HepG2 (cell line): ENCODE measurements around the gene TYMP. TPM values are rescaled to one million over a fixed set of nuclear protein-coding genes. Genes with fewer than 3 reads are reported as not detected.
A peak's percentile ranks its signal among the peaks of the same experiment; 100 is the strongest.

ENCODE experiments used
- DMAP1 ChIP-seq: IDR thresholded peaks from 2 replicates; pipeline ENCODE4 v1.6.1; 2016
- DRAP1 ChIP-seq: IDR thresholded peaks from 2 replicates; pipeline ENCODE4 v1.6.1; 2016; ENCODE audit warnings: missing genetic modification reagents, missing compliant biosample characterization
- FOXA3 ChIP-seq: IDR thresholded peaks from 2 replicates; pipeline ENCODE4 v1.6.1; 2016; ENCODE audit warnings: missing genetic modification reagents, missing compliant biosample characterization
- FOXO4 ChIP-seq: sonication (generic); formaldehyde crosslinking; conservative IDR thresholded peaks from 2 replicates; pipeline ENCODE4 v1.8.1; 2023; ENCODE audit warnings: missing genetic modification reagents
- GATAD1 ChIP-seq: IDR thresholded peaks from 2 replicates; pipeline ENCODE4 v1.6.1; 2016; ENCODE audit warnings: missing genetic modification reagents, missing compliant biosample characterization
- GTF3A ChIP-seq: sonication (generic); formaldehyde crosslinking; conservative IDR thresholded peaks from 2 replicates; pipeline ENCODE4 v1.4.0; 2020; ENCODE audit warnings: mild to moderate bottlenecking, missing genetic modification reagents
- HNF1A ChIP-seq, 2 experiments: sonication (generic) in 1 of 2; formaldehyde crosslinking in 1 of 2; IDR thresholded peaks; 2 replicates each; pipeline versions ENCODE4 v1.4.0 to v1.6.1; 2016 to 2020; ENCODE audit warnings: borderline replicate concordance in 1 of 2, low read depth in 1 of 2, mild to moderate bottlenecking in 1 of 2, missing genetic modification reagents in 1 of 2
- MEIS1 ChIP-seq: sonication (generic); formaldehyde crosslinking; IDR thresholded peaks from 2 replicates; pipeline ENCODE4 v1.9.0; 2021; ENCODE audit warnings: mild to moderate bottlenecking, missing genetic modification reagents, moderate library complexity, borderline replicate concordance
- NR2F1 ChIP-seq, 2 experiments: fragments of 450-650 bp in 1 of 2; formaldehyde crosslinking in 1 of 2; IDR thresholded peaks; 2 replicates each; pipeline versions ENCODE4 v1.5.0 to v1.6.1; 2016 to 2020; ENCODE audit warnings: mild to moderate bottlenecking in 1 of 2, missing compliant biosample characterization in 1 of 2, missing genetic modification reagents in 1 of 2, moderate library complexity in 1 of 2
- RXRB ChIP-seq: IDR thresholded peaks from 2 replicates; pipeline ENCODE4 v1.6.1; 2016; ENCODE audit warnings: borderline replicate concordance, missing genetic modification reagents, missing compliant biosample characterization
- TEAD3 ChIP-seq: optimal IDR thresholded peaks from 2 replicates; pipeline ENCODE3; 2016; ENCODE audit warnings: borderline replicate concordance
- ZFP90 ChIP-seq: sonication (generic); formaldehyde crosslinking; IDR thresholded peaks from 2 replicates; pipeline ENCODE4 v1.8.0; 2022; ENCODE audit warnings: missing genetic modification reagents, mild to moderate bottlenecking, inconsistent platforms, borderline replicate concordance
- ZNF136 ChIP-seq: sonication (generic); formaldehyde crosslinking; IDR thresholded peaks from 2 replicates; pipeline ENCODE4 v1.8.1; 2022; ENCODE audit warnings: low read depth, mild to moderate bottlenecking, moderate library complexity, missing genetic modification reagents
- ZNF251 ChIP-seq: sonication (generic); formaldehyde crosslinking; IDR thresholded peaks from 2 replicates; pipeline ENCODE4 v1.9.0; 2021; ENCODE audit warnings: mild to moderate bottlenecking, missing genetic modification reagents
- ZNF367 ChIP-seq: sonication (generic); formaldehyde crosslinking; IDR thresholded peaks from 2 replicates; pipeline ENCODE4 v1.4.0; 2020; ENCODE audit warnings: missing genetic modification reagents, borderline replicate concordance
- ZNF383 ChIP-seq: sonication (generic); formaldehyde crosslinking; IDR thresholded peaks from 2 replicates; pipeline ENCODE4 v1.4.0; 2020; ENCODE audit warnings: missing genetic modification reagents, mild to moderate bottlenecking, borderline replicate concordance
- ZNF614 ChIP-seq: IDR thresholded peaks from 2 replicates; pipeline ENCODE4 v1.6.1; 2018; ENCODE audit warnings: missing biosample characterization, missing genetic modification reagents, inconsistent platforms, borderline replicate concordance
- ZNF660 ChIP-seq: sonication (generic); formaldehyde crosslinking; IDR thresholded peaks from 2 replicates; pipeline ENCODE4 v1.5.1; 2020; ENCODE audit warnings: mild to moderate bottlenecking, low read depth, missing genetic modification reagents, borderline replicate concordance
- ZNF749 ChIP-seq: sonication (generic); formaldehyde crosslinking; IDR thresholded peaks from 2 replicates; pipeline ENCODE4 v1.8.0; 2022; ENCODE audit warnings: mild to moderate bottlenecking, missing genetic modification reagents, moderate library complexity, borderline replicate concordance
- ZNF761 ChIP-seq: sonication (generic); formaldehyde crosslinking; conservative IDR thresholded peaks from 2 replicates; pipeline ENCODE4 v1.4.0; 2020; ENCODE audit warnings: mild to moderate bottlenecking, missing genetic modification reagents
- ZZZ3 ChIP-seq: sonication (generic); formaldehyde crosslinking; IDR thresholded peaks from 2 replicates; pipeline ENCODE4 v1.4.0; 2020; ENCODE audit warnings: missing genetic modification reagents, mild to moderate bottlenecking, borderline replicate concordance
- polyA plus RNA-seq, 8 experiments: library from polyadenylated mRNA; depleted of rRNA in 3 of 8; stranded (reverse) in 7 of 8; unstranded in 1 of 8; fragments of >200 nt; fragmentation: Illumina TruSeq in 4 of 8; extraction: Trizol in 4 of 8; gene quantifications; 2 replicates each; pipeline versions ENCODE4 v1.2.1 to v1.2.3, GENCODE V29; 2011 to 2016; ENCODE audit warnings: low read depth in 4 of 8, missing spikeins in 1 of 8, mixed read lengths in 1 of 8; ENCODE audit not compliant: insufficient read depth in 1 of 8
- total RNA-seq, 5 experiments: library from RNA; depleted of rRNA; stranded (reverse); fragments of >200 nt; fragmentation: Illumina TruSeq; extraction: Trizol; gene quantifications; 2 replicates each; pipeline ENCODE4 v1.2.3, GENCODE V29; 2016; ENCODE audit warnings: low read depth in 1 of 5

The TYMP gene
- total and polyA plus RNA-seq, 2 of the 13 experiments (the other 11 are each of a cell fraction or from before 2014, with no cell fraction given) = 3.9 to 4.3 TPM

- TF ChIP-seq ZNF761 (peak; percentile 50; the same call in 1 of the 2 replicates), ZNF383 (CRISPR knock-in tag) (0 out of 2 replicates have a peak, but pooled peaks have one; percentile 22), ZNF367 (CRISPR knock-in tag) (no peak), DRAP1 (CRISPR knock-in tag) (peak; percentile 32; the same call in 1 of the 2 replicates), RXRB (CRISPR knock-in tag) (peak; percentile 75), ZNF614 (CRISPR knock-in tag) (no peak), MEIS1 (CRISPR knock-in tag) (peak; percentile 68; the same call in 1 of the 2 replicates), ZNF749 (CRISPR knock-in tag) (peak; percentile 46; the same call in 1 of the 2 replicates), FOXO4 (CRISPR knock-in tag) (no peak), NR2F1 (CRISPR knock-in tag; IDR thresholded peaks at IDR 0.05) (peak in 1 of 2 experiments; percentile 80; a peak in 2 of 4 replicates), GTF3A (CRISPR knock-in tag) (peak; percentile 63; the same call in 1 of the 2 replicates), ZZZ3 (CRISPR knock-in tag) (peak; percentile 80; the same call in 1 of the 2 replicates), ZFP90 (CRISPR knock-in tag) (0 out of 2 replicates have a peak, but pooled peaks have one; percentile 5), FOXA3 (peak; percentile 40; the same call in 1 of the 2 replicates), TEAD3 (peak; percentile 59), DMAP1 (CRISPR knock-in tag) (peak; percentile 51; the same call in 1 of the 2 replicates), ZNF136 (CRISPR knock-in tag) (no peak), ZNF660 (CRISPR knock-in tag) (peak; percentile 79; the same call in 1 of the 2 replicates), GATAD1 (CRISPR knock-in tag) (peak; percentile 55; the same call in 1 of the 2 replicates), HNF1A (IDR thresholded peaks at IDR 0.05; ENCODE audit: low read depth) (no peak), HNF1A (CRISPR knock-in tag; IDR thresholded peaks at IDR 0.05; ENCODE audit: borderline replicate concordance) (peak; percentile 12; the same call in 1 of the 2 replicates), ZNF251 (0 out of 2 replicates have a peak, but pooled peaks have one; percentile 57)
Observed at GRCh38 chr22:50526834-50527801, 2.7 kb downstream of the TYMP start (continued).
